GM12874 (cell line): ENCODE data around the gene TFPT.

ENCODE experiments used
- TF ChIP-seq, protein P1 (sequence below): IDR thresholded peaks from 2 replicates; pipeline ENCODE4 v1.5.1; 2011; ENCODE audit warnings: low read depth, mild to moderate bottlenecking, control low read depth, low read length, moderate library complexity; ENCODE audit not compliant: insufficient read depth

TFPT gene

DNA sequence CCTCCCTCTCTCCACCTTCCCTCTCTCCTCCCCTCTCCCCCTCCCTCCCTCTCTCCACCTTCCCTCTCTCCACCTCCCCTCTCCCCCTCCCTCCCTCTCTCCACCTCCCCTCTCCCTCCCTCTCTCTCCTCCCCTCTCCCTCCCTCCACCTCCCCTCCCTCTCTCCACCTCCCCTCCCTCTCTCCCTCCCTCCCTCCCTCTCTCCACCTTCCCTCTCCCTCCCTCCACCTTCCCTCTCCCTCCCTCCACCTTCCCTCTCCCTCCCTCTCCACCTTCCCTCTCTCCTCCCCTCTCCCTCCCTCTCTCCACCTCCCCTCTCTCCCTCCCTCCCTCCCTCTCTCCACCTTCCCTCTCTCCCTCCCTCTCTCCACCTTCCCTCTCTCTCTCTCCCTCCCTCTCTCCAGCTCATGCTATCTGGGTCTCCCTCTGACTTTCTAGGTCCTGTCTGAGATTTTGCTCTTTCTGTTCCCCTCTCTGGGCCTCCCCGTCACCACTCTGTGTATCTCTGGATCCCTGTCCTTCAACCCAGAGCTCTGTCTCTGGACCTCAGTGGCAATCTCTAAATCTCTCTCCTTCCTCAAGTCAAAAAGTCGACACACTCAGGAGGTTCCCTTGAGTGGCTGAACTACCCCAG, 18.6 kb upstream of the TFPT start:
- TF ChIP-seq, protein P1, sequence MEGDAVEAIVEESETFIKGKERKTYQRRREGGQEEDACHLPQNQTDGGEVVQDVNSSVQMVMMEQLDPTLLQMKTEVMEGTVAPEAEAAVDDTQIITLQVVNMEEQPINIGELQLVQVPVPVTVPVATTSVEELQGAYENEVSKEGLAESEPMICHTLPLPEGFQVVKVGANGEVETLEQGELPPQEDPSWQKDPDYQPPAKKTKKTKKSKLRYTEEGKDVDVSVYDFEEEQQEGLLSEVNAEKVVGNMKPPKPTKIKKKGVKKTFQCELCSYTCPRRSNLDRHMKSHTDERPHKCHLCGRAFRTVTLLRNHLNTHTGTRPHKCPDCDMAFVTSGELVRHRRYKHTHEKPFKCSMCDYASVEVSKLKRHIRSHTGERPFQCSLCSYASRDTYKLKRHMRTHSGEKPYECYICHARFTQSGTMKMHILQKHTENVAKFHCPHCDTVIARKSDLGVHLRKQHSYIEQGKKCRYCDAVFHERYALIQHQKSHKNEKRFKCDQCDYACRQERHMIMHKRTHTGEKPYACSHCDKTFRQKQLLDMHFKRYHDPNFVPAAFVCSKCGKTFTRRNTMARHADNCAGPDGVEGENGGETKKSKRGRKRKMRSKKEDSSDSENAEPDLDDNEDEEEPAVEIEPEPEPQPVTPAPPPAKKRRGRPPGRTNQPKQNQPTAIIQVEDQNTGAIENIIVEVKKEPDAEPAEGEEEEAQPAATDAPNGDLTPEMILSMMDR: no peak

DNA sequence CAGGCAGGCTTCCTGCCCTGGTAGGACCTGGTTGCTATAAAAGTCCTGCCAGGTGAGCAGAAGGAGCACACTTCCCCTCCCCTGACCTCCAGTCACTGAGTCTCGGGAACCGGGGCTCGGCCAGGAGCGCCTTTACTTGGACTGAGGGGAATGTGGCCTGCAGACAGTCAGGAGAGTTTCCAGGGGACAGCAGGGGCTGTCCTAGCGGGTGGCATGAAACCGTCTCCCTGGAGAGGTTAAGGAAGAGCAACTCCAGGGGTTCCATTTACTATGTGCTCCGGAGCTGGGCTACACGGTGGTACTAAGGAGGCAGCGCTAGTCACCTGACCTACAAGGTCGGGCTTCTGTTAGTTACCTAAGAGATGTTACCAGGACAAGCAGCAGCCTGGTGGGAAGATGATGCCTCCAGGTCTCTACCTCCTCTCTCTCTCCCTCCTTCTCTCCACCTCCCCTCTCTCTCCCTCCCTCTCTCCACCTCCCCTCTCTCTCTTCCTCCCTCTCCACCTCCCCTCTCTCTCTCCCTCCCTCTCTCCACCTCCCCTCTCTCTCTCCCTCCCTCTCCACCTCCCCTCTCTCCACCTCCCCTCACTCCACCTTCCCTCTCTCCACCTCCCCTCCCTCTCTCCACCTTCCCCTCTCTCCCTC, 18.0 kb upstream of the TFPT start:
- TF ChIP-seq, protein P1: no peak

DNA sequence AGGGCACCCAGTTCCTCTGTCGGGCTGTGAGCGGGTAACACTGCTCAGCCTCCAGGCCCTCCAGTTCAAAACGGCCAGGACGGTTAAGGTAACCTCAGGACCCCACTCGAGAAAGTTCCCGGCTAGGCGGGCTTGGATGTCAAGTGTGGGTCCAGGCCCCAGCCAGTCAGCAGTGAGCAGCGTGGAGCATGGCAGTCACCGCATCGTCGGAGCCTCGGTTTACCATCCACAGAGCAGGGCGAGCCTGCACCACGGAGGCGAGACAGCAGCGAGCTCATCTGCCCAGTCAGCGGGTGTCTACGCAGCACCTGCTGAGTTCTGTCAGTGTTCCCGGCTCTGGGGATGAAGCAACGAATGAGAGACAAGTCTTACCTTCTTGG, 14.2 kb upstream of the TFPT start:
- TF ChIP-seq, protein P1: no peak

DNA sequence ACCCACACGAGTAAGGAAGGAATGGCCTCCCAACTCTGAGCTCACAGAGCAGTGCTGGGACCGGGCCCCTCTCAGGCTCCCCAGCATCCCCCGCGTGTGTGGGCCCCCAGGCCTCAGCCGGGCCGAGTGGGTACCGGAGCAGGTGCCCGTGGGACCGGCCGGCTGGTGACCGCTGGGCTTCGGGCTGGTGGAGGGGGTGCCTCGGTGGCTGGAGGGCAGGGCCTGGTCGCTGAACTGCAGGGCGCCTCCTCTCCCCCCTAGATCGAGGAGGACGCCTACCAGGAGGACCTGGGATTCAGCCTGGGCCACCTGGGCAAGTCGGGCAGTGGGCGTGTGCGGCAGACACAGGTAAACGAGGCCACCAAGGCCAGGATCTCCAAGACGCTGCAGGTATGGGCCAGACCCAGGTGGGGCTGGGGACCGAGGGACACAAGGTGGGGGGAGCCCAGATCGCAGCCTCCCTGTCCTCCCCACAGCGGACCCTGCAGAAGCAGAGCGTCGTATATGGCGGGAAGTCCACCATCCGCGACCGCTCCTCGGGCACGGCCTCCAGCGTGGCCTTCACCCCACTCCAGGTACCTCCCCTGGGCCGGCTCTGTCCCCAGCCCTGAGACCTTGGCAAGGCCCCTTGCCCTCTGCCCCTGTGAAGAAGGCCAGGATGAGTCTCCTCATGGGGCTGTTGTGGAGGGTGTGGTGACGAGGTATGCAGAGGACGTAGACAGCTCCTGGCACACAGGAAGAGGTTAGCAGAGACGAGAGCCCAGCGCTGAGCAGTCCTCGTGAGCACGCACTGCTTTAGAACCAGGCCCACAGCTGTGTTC, 13.5 kb upstream of the TFPT start:
- TF ChIP-seq, protein P1: no peak

DNA sequence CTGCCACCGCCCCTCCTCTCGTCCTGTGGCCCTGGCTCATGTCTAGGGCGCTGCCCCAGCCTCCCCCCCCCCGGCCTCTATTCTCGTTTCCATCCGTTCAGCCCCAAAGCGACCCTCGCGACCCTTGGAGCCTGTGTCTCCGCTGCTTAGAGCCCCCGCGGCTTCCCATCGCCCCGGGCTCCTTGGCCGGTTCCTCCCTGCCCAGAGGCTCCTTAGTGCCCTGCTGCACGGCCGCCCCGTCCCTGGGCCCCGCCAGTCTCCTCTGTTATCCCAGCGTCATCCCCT, 12.9 kb upstream of the TFPT start:
- TF ChIP-seq, protein P1: no peak

DNA sequence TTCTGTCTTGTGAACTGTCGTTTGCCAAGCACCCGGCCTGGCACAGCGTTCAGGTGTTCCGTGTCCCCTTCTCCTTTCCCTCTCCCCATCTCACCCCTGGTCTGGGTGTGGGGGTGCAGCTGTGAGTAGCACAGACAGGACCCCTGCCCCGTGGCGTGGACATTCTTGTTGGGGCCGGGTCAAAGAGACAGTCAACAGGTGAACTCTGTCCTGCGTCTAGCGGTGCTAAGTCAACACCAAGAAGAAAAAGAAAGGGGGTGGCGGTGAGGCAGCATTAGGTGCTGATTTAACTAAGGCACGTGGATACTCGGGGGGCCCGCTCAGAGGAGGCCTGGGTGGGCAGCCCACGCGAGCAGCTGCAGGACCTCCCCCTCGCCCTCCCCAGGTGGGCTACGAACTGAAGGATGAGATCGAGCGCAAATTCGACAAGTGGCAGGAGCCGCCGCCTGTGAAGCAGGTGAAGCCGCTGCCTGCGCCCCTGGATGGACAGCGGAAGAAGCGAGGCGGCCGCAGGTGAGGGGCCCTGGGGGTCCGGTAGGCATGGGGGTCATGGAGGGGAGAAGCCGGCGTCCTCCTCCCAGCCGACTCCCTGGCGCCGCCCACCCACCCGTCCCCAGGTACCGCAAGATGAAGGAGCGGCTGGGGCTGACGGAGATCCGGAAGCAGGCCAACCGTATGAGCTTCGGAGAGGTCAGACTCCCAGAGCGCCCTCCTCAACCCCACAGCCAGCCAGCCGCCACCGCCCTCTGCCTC, 12.4 kb upstream of the TFPT start:
- TF ChIP-seq, protein P1: no peak

DNA sequence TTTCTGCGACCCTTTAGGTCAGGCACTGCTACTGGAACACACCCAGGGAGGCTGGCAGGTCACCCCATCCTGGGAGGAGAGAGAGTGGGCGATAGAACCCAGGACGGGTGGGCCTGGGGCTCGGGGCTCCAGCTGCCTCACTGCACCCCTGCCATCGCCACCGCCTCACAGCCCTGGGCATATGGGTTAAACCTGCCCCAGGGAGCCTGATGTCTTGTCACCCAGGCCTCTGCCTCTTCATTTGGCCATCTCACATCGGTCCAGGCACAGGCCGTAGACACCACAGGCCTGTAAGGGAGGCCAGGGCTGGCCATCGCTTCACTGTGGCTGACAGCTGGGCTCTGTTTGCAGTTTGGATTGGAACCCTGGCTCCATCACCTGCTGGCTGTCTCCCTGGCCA, 10.3 kb upstream of the TFPT start:
- TF ChIP-seq, protein P1: no peak
